Lung microvascular endothelial cell (primary cell): Measurements from ENCODE around the gene CRIP3. TPM values are rescaled to one million over a fixed set of nuclear protein-coding genes. Genes with fewer than 3 reads are reported as not detected.
A peak's percentile ranks its signal among the peaks of the same experiment; 100 is the strongest.

Experiments used
- DNase-seq, 2 donors: peaks; one replicate each; pipeline versions ENCODE4 v3.0.0 to v3.0.0-alpha.2; 2010; ENCODE audit warnings: low read depth in 2 of 2
- total RNA-seq: library from RNA; depleted of rRNA; stranded (reverse); fragments of >200 nt; gene quantifications from 2 replicates; pipeline ENCODE4 v1.2.1, GENCODE V29; 2014

CRIP3 gene
- total RNA-seq, 1 donor from 2014 or later: not detected

GRCh38 chr6:43274127-43274915 lies 34.3 kb downstream of the CRIP3 start:
- DNase-seq: no peak

- no peak for DNase-seq
These were observed 34.9 kb downstream of the CRIP3 start for GRCh38 chr6:43273707-43274106.

GRCh38 chr6:43271944-43272343 lies 36.7 kb downstream of the CRIP3 start:
- no peak for DNase-seq

GRCh38 chr6:43271103-43271815 lies 37.4 kb downstream of the CRIP3 start:
- no peak for DNase-seq

GRCh38 chr6:43269273-43270007 lies 39.2 kb downstream of the CRIP3 start:
- DNase-seq: no peak

GRCh38 chr6:43268782-43269272 lies 39.8 kb downstream of the CRIP3 start:
- DNase-seq: no peak

GRCh38 chr6:43268355-43268700 lies 40.3 kb downstream of the CRIP3 start:
- no peak for DNase-seq

- DNase-seq: no peak
These were observed 40.8 kb downstream of the CRIP3 start for GRCh38 chr6:43267619-43268354.

- no peak for DNase-seq
These were observed 43.1 kb downstream of the CRIP3 start for GRCh38 chr6:43265564-43265963.

- DNase-seq: no peak
These were observed 44.0 kb downstream of the CRIP3 start for GRCh38 chr6:43264599-43265145.

GRCh38 chr6:43263314-43264178 lies 45.1 kb downstream of the CRIP3 start:
- DNase-seq: peak; percentile 69 to 82

- no peak for DNase-seq
These were observed 45.8 kb downstream of the CRIP3 start for GRCh38 chr6:43262780-43263313.

GRCh38 chr6:43262000-43262779 lies 46.4 kb downstream of the CRIP3 start:
- DNase-seq: no peak

- no peak for DNase-seq
These were observed 47.4 kb downstream of the CRIP3 start for GRCh38 chr6:43261198-43261597.

GRCh38 chr6:43260791-43261190 lies 47.8 kb downstream of the CRIP3 start:
- peak in 1 of 2 donors; percentile 47 for DNase-seq

GRCh38 chr6:43258807-43259686 lies 49.6 kb downstream of the CRIP3 start:
- DNase-seq: no peak

- DNase-seq: no peak
These were observed 50.4 kb downstream of the CRIP3 start for GRCh38 chr6:43258180-43258579.
